ENCODE measurements around the gene ABCG1. TPM values are rescaled to one million over a fixed set of nuclear protein-coding genes. Genes with fewer than 3 reads are reported as not detected.

ABCG1 gene
- total RNA-seq, 6 experiments from 2014 or later: 3.3 to 9.8 (median 4.8) TPM

- no peak overlapping the region for H3K27ac ChIP-seq
- no peaks in the 10 kb centered on the region for H3K27me3 ChIP-seq
- H3K4me3 ChIP-seq: no peak overlapping the region
- TF ChIP-seq POLR2A (IDR thresholded peaks at IDR 0.05): no peak
- no peak for TF ChIP-seq CTCF (IDR thresholded peaks at IDR 0.05)
- no peaks in the 10 kb centered on the region for H3K4me1 ChIP-seq
- H3K9me3 ChIP-seq: no peaks in the 10 kb centered on the region
- peak in 3 of 4 donors; percentile 4 to 26 (median 17) for ATAC-seq
- intact Hi-C loops (cut with DNase I): no loop called here
- 100% methylated on average over 1 of the region's 17 CpGs for WGBS (ENCODE audit: insufficient coverage, low coverage, low lambda C conversion rate, missing lambda C conversion rate)
- DNase-seq: no peak
- no peaks in the 10 kb centered on the region for H3K36me3 ChIP-seq
These were observed 101.1 kb downstream of the ABCG1 start for GRCh38 chr21:42319851-42320572.

GRCh38 chr21:42320791-42321190 is 101.9 kb downstream of the ABCG1 start:
- intact Hi-C loops (cut with DNase I): no loop called here
- no peak for ATAC-seq
- DNase-seq: no peak
- no peak overlapping the region for H3K4me3 ChIP-seq
- no peaks in the 10 kb centered on the region for H3K36me3 ChIP-seq
- WGBS (ENCODE audit: insufficient coverage, low coverage, low lambda C conversion rate, missing lambda C conversion rate): 81% methylated on average over 4 of the region's 8 CpGs
- no peaks in the 10 kb centered on the region for H3K27me3 ChIP-seq
- no peak for TF ChIP-seq POLR2A (IDR thresholded peaks at IDR 0.05)
- TF ChIP-seq CTCF (IDR thresholded peaks at IDR 0.05): no peak
- no peaks in the 10 kb centered on the region for H3K9me3 ChIP-seq
- no peaks in the 10 kb centered on the region for H3K4me1 ChIP-seq
- no peak overlapping the region for H3K27ac ChIP-seq

- no peaks in the 10 kb centered on the region for H3K4me1 ChIP-seq
- TF ChIP-seq POLR2A (IDR thresholded peaks at IDR 0.05): no peak
- no peak for TF ChIP-seq CTCF (IDR thresholded peaks at IDR 0.05)
- ATAC-seq (no peak), DNase-seq (no peak)
- no peak overlapping the region for H3K27ac ChIP-seq
- no peaks in the 10 kb centered on the region for H3K36me3 ChIP-seq
- no peak overlapping the region for H3K4me3 ChIP-seq
- no peaks in the 10 kb centered on the region for H3K9me3 ChIP-seq
- H3K27me3 ChIP-seq: no peaks in the 10 kb centered on the region
- 89% methylated on average over 7 of the region's 10 CpGs for WGBS (ENCODE audit: insufficient coverage, low coverage, low lambda C conversion rate, missing lambda C conversion rate)
- intact Hi-C loops (cut with DNase I): no loop called here
These were observed 102.3 kb downstream of the ABCG1 start for GRCh38 chr21:42321231-42321630.

GRCh38 chr21:42321845-42322244 is 102.9 kb downstream of the ABCG1 start:
- DNase-seq (no peak), ATAC-seq (no peak)
- Histone ChIP-seq H3K4me1 (no peaks in the 10 kb centered on the region), H3K36me3 (no peaks in the 10 kb centered on the region), H3K4me3 (no peak overlapping the region), H3K9me3 (no peaks in the 10 kb centered on the region), H3K27me3 (no peaks in the 10 kb centered on the region), H3K27ac (no peak overlapping the region)
- TF ChIP-seq CTCF (IDR thresholded peaks at IDR 0.05) (no peak), POLR2A (IDR thresholded peaks at IDR 0.05) (no peak)
- 70% methylated on average over 2 of the region's 4 CpGs for WGBS (ENCODE audit: insufficient coverage, low coverage, low lambda C conversion rate, missing lambda C conversion rate)
- intact Hi-C loops (cut with DNase I): no loop called here
